Trophoblast cell (in vitro differentiated cells and primary cell): Measurements from ENCODE around the gene KRTAP12-1.

Source experiments
- DNase-seq, 2 donors: peaks; one replicate each; pipeline ENCODE4 v3.0.0-alpha.2; 2016
- H2AFZ ChIP-seq: 2 replicates; pipeline ENCODE4 v1.6.1; 2013; ENCODE audit warnings: low read length, moderate library complexity, mild to moderate bottlenecking; ENCODE audit not compliant: insufficient read depth, poor library complexity
- H2AK5ac ChIP-seq: 2 replicates; pipeline ENCODE4 v1.6.1; 2013; ENCODE audit warnings: mild to moderate bottlenecking, low read length
- H2BK120ac ChIP-seq: 2 replicates; pipeline ENCODE4 v1.6.1; 2013; ENCODE audit warnings: low read length, mild to moderate bottlenecking, moderate library complexity; ENCODE audit not compliant: insufficient read depth, poor library complexity
- H2BK12ac ChIP-seq: 2 replicates; pipeline ENCODE4 v1.6.1; 2013; ENCODE audit warnings: mild to moderate bottlenecking, low read length, moderate library complexity
- H2BK5ac ChIP-seq: 2 replicates; pipeline ENCODE4 v1.6.1; 2013; ENCODE audit warnings: low read length, low read depth, moderate library complexity, mild to moderate bottlenecking; ENCODE audit not compliant: poor library complexity
- H3K14ac ChIP-seq: 2 replicates; pipeline ENCODE4 v1.6.1; 2013; ENCODE audit warnings: mild to moderate bottlenecking, low read length
- H3K18ac ChIP-seq: 2 replicates; pipeline ENCODE4 v1.6.1; 2013; ENCODE audit warnings: mild to moderate bottlenecking, low read length
- H3K23ac ChIP-seq: 2 replicates; pipeline ENCODE4 v1.6.1; 2013; ENCODE audit warnings: low read length
- H3K27ac ChIP-seq: 2 replicates; pipeline ENCODE4 v1.5.1; 2013; ENCODE audit warnings: low read depth, mild to moderate bottlenecking, inconsistent platforms, low read length, moderate library complexity
- H3K27me3 ChIP-seq: 2 replicates; pipeline ENCODE4 v1.6.1; 2013; ENCODE audit warnings: inconsistent platforms, mild to moderate bottlenecking, low read length, moderate library complexity; ENCODE audit not compliant: insufficient read depth
- H3K36me3 ChIP-seq, 2 experiments: 1 replicate in 1 of 2; 2 replicates in 1 of 2; pipeline ENCODE4 v1.6.1; 2013; ENCODE audit warnings: low read length in 2 of 2, mild to moderate bottlenecking in 2 of 2, moderate library complexity in 1 of 2; ENCODE audit not compliant: insufficient read depth in 2 of 2, control insufficient read depth in 1 of 2
- H3K4ac ChIP-seq: 2 replicates; pipeline ENCODE4 v1.6.1; 2013; ENCODE audit warnings: low read depth, mild to moderate bottlenecking, low read length, moderate library complexity
- H3K4me1 ChIP-seq, 2 experiments: 1 replicate in 1 of 2; 2 replicates in 1 of 2; pipeline ENCODE4 v1.6.1; 2013; ENCODE audit warnings: low read length in 2 of 2, mild to moderate bottlenecking in 2 of 2, moderate library complexity in 1 of 2; ENCODE audit not compliant: insufficient read depth in 2 of 2, control insufficient read depth in 1 of 2
- H3K4me2 ChIP-seq: 2 replicates; pipeline ENCODE4 v1.6.1; 2013; ENCODE audit warnings: inconsistent platforms, mild to moderate bottlenecking, low read length, moderate library complexity
- H3K4me3 ChIP-seq: 2 replicates; pipeline ENCODE4 v1.5.1; 2013; ENCODE audit warnings: mild to moderate bottlenecking, low read depth, low read length, inconsistent platforms
- H3K79me1 ChIP-seq: one replicate; pipeline ENCODE4 v1.6.1; 2013; ENCODE audit warnings: low read length
- H3K79me2 ChIP-seq: 2 replicates; pipeline ENCODE4 v1.6.1; 2013; ENCODE audit warnings: low read length, mild to moderate bottlenecking; ENCODE audit not compliant: control insufficient read depth, insufficient read depth, poor library complexity
- H3K9ac ChIP-seq: 2 replicates; pipeline ENCODE4 v1.6.1; 2013; ENCODE audit warnings: mild to moderate bottlenecking, low read length
- H3K9me3 ChIP-seq: 2 replicates; pipeline ENCODE4 v1.6.1; 2013; ENCODE audit warnings: low read depth, mild to moderate bottlenecking, control low read depth, inconsistent platforms, low read length; ENCODE audit not compliant: insufficient read depth
- H4K12ac ChIP-seq: 2 replicates; pipeline ENCODE4 v1.6.1; 2013; ENCODE audit warnings: low read depth, mild to moderate bottlenecking, low read length, moderate library complexity
- H4K8ac ChIP-seq: 2 replicates; pipeline ENCODE4 v1.6.1; 2013; ENCODE audit warnings: low read depth, mild to moderate bottlenecking, low read length, moderate library complexity
- H4K91ac ChIP-seq: one replicate; pipeline ENCODE4 v1.6.1; 2013; ENCODE audit warnings: low read depth, mild to moderate bottlenecking, low read length, moderate library complexity
- WGBS: extraction: QIAGEN DNeasy Blood & Tissue Kit; methylation state at CpG from one replicate; pipeline ENCODE4 v1.1.7; 2013; ENCODE audit warnings: missing lambda C conversion rate; ENCODE audit not compliant: insufficient read length, insufficient coverage; ENCODE audit errors: extremely low coverage; 5-methylcytosine and 5-hydroxymethylcytosine counted together

KRTAP12-1 gene

GRCh38 chr21:44728716-44729115 lies 46.8 kb upstream of the KRTAP12-1 start:
- Histone ChIP-seq H3K14ac (no peak overlapping the region), H3K4me2 (no peak overlapping the region), H3K18ac (no peak overlapping the region), H3K79me1 (no peaks in the 10 kb centered on the region), H4K91ac (no peak overlapping the region), H4K12ac (no peak overlapping the region), H4K8ac (no peak overlapping the region), H3K36me3 (no peaks in the 10 kb centered on the region), H3K4me3 (no peak overlapping the region), H3K79me2 (no peaks in the 10 kb centered on the region), H2BK5ac (no peak overlapping the region), H3K27me3 (no peaks in the 10 kb centered on the region), H3K23ac (no peak overlapping the region), H3K4me1 (peaks cover 0 to under 1% of the 10 kb centered on the region in 2 experiments), H3K9me3 (peaks cover 5% of the 10 kb centered on the region), H2BK12ac (no peak overlapping the region), H2BK120ac (no peak overlapping the region), H2AK5ac (no peak overlapping the region), H2AFZ (no peak overlapping the region), H3K9ac (no peak overlapping the region), H3K4ac (no peak overlapping the region), H3K27ac (no peak overlapping the region)
- DNase-seq = no peak
- no CpG with 5 or more reads among the region's 14 CpGs for WGBS

DNA sequence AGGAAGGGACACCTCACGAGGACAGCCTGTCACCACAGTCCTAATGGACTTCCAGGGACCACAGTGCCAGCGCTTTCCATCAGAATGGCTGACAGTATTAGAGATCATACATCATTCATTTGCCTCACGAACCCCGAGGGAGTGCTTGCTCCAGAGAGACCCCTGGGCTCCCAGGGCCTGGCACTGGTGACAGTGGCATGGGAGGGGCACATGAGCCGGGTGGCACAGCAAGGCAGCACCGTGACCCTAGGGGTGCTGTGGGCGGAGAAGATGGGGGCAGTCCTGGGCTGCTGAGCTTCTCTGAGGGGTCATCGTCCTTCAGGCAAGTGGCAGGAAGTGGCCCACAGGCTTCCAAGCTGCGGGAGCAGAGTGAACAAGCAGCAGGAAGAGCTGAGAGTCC lies 45.8 kb upstream of the KRTAP12-1 start:
- no peak overlapping the region for H2AFZ ChIP-seq
- peaks cover 6% of the 10 kb centered on the region for H3K9me3 ChIP-seq
- no peak overlapping the region for H4K8ac ChIP-seq
- no peaks in the 10 kb centered on the region for H3K36me3 ChIP-seq
- no peak overlapping the region for H2BK5ac ChIP-seq
- H2BK12ac ChIP-seq = no peak overlapping the region
- H3K18ac ChIP-seq = no peak overlapping the region
- no peak overlapping the region for H4K91ac ChIP-seq
- no peaks in the 10 kb centered on the region for H3K79me1 ChIP-seq
- H3K4me1 ChIP-seq = peaks cover 0 to 8% of the 10 kb centered on the region in 2 experiments
- H3K23ac ChIP-seq = no peak overlapping the region
- H3K4me2 ChIP-seq = no peak overlapping the region
- DNase-seq = no peak
- no peaks in the 10 kb centered on the region for H3K27me3 ChIP-seq
- H3K27ac ChIP-seq = no peak overlapping the region
- no peak overlapping the region for H4K12ac ChIP-seq
- H3K79me2 ChIP-seq = no peaks in the 10 kb centered on the region
- no peak overlapping the region for H3K4ac ChIP-seq
- no peak overlapping the region for H3K14ac ChIP-seq
- H3K4me3 ChIP-seq = no peak overlapping the region
- H3K9ac ChIP-seq = no peak overlapping the region
- no CpG with 5 or more reads among the region's 9 CpGs for WGBS
- H2AK5ac ChIP-seq = no peak overlapping the region
- no peak overlapping the region for H2BK120ac ChIP-seq

GRCh38 chr21:44727321-44727720 lies 45.4 kb upstream of the KRTAP12-1 start:
- Histone ChIP-seq H2AK5ac (no peak overlapping the region), H3K4me2 (no peak overlapping the region), H4K12ac (no peak overlapping the region), H3K4me3 (no peak overlapping the region), H3K27me3 (no peaks in the 10 kb centered on the region), H4K8ac (no peak overlapping the region), H3K79me1 (no peaks in the 10 kb centered on the region), H2AFZ (no peak overlapping the region), H2BK5ac (no peak overlapping the region), H3K23ac (no peak overlapping the region), H2BK120ac (no peak overlapping the region), H3K18ac (no peak overlapping the region), H3K14ac (no peak overlapping the region), H4K91ac (no peak overlapping the region), H3K9ac (no peak overlapping the region), H3K27ac (no peak overlapping the region), H3K79me2 (no peaks in the 10 kb centered on the region), H2BK12ac (no peak overlapping the region), H3K9me3 (peaks cover 6% of the 10 kb centered on the region), H3K4ac (no peak overlapping the region), H3K4me1 (peaks cover 0 to 8% of the 10 kb centered on the region in 2 experiments), H3K36me3 (no peaks in the 10 kb centered on the region)
- WGBS = no CpG with 5 or more reads among the region's 8 CpGs
- no peak for DNase-seq

DNA sequence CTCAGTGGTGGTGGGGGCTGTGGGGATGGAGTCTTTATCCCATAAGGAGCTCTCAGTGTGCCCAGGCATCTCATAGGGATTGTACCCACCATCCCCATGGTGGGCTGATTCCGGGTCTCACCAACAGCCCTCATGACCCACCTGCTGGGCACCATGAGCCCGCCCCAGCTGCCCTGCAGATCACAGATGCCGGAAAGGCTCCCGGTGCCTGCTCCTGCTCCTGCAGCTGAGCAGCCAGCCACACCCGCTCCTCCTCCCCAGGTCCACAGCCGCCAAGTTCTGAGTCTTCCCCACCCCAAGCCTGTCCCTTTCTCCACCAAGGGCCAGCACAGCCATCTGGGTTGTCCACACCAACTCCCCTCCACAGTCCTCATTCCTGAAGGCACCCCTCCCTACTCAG lies 44.9 kb upstream of the KRTAP12-1 start:
- Histone ChIP-seq H3K23ac (no peak overlapping the region), H3K4me1 (peaks cover 0 to 8% of the 10 kb centered on the region in 2 experiments), H3K9ac (no peak overlapping the region), H2BK12ac (no peak overlapping the region), H2BK120ac (no peak overlapping the region), H3K9me3 (peaks cover 6% of the 10 kb centered on the region), H3K4me3 (no peak overlapping the region), H3K27me3 (no peaks in the 10 kb centered on the region), H3K79me1 (no peaks in the 10 kb centered on the region), H3K27ac (no peak overlapping the region), H3K79me2 (no peaks in the 10 kb centered on the region), H4K12ac (no peak overlapping the region), H2BK5ac (no peak overlapping the region), H3K4ac (no peak overlapping the region), H3K18ac (no peak overlapping the region), H2AK5ac (no peak overlapping the region), H3K4me2 (no peak overlapping the region), H4K91ac (no peak overlapping the region), H3K36me3 (no peaks in the 10 kb centered on the region), H4K8ac (no peak overlapping the region), H2AFZ (no peak overlapping the region), H3K14ac (no peak overlapping the region)
- no CpG with 5 or more reads among the region's 6 CpGs for WGBS
- no peak for DNase-seq
